Nephron (organoid): Measurements from ENCODE around the gene BCAS3.

Experiments used
- H3K27ac Mint-ChIP-seq, 3 experiments: 2 replicates each; pipeline ENCODE4 v1.8.0; 2020; ENCODE audit warnings: mixed read lengths in 3 of 3, mild to moderate bottlenecking in 2 of 3, moderate library complexity in 1 of 3
- H3K27me3 Mint-ChIP-seq: 2 replicates; pipeline ENCODE4 v1.8.0; 2021; ENCODE audit warnings: low read depth, mild to moderate bottlenecking, moderate library complexity, mixed read lengths
- H3K36me3 Mint-ChIP-seq: 2 replicates; pipeline ENCODE4 v1.8.0; 2020; ENCODE audit warnings: low read depth, mixed read lengths
- H3K4me1 Mint-ChIP-seq: 2 replicates; pipeline ENCODE4 v1.8.0; 2020; ENCODE audit warnings: mixed read lengths
- H3K4me3 Mint-ChIP-seq, 3 experiments: 2 replicates each; pipeline ENCODE4 v1.8.0; 2020; ENCODE audit warnings: mild to moderate bottlenecking in 3 of 3, mixed read lengths in 3 of 3, moderate library complexity in 2 of 3
- H3K9me3 Mint-ChIP-seq: 2 replicates; pipeline ENCODE4 v1.8.0; 2020; ENCODE audit warnings: mixed read lengths
- TF ChIP-seq, protein P1 (sequence below), 3 experiments: fragments of 200-600 bp; sonication (generic); IDR thresholded peaks; one replicate each; pipeline ENCODE4 v1.5.0; 2021; ENCODE audit warnings: antibody characterized with exemption in 3 of 3; ENCODE audit not compliant: unreplicated experiment in 3 of 3

Gene BCAS3

DNA sequence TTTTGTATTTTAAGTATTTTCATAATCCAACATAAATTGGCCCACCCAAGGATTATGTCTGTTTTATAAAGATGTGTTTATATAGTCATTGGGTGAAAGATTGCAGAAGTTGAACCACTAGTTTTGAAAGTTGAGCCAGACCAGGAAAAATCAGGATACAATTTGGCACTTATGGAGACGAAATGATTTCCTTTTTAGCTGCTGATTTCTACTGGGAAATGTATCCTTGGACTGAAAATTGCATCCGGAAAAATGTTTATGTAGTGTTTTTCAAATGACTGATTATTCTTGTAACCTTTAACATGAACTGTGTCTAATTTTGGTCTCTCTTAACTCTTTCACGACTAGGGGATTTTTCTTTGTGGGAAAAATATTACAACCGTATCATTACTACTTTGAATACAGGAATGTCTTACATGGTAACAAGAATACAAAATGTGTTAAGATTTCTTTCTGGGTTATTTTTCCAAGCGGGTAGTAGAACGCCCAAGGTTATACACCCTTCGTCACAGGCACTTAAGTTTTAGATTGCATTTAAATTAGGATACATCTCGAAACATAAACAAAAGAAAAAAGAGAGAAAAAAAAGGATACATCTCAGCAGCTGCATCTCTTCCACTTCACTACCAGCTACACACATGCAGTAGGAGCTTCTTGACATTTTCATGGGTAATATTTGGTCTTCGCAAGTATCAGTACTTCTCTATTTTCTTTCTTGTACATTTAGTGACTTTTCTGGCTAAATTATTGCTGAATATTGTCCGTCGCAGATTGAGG, 449.0 kb downstream of the BCAS3 start:
- peaks cover 73% of the 10 kb centered on the region for H3K4me1 Mint-ChIP-seq
- peak overlapping the region; percentile 1 to 26 (median 1) for H3K4me3 Mint-ChIP-seq
- no peaks in the 10 kb centered on the region for H3K9me3 Mint-ChIP-seq
- no peaks in the 10 kb centered on the region for H3K27me3 Mint-ChIP-seq
- no peaks in the 10 kb centered on the region for H3K36me3 Mint-ChIP-seq
- peak overlapping the region; percentile 61 to 83 (median 72) for H3K27ac Mint-ChIP-seq
- TF ChIP-seq, protein P1, sequence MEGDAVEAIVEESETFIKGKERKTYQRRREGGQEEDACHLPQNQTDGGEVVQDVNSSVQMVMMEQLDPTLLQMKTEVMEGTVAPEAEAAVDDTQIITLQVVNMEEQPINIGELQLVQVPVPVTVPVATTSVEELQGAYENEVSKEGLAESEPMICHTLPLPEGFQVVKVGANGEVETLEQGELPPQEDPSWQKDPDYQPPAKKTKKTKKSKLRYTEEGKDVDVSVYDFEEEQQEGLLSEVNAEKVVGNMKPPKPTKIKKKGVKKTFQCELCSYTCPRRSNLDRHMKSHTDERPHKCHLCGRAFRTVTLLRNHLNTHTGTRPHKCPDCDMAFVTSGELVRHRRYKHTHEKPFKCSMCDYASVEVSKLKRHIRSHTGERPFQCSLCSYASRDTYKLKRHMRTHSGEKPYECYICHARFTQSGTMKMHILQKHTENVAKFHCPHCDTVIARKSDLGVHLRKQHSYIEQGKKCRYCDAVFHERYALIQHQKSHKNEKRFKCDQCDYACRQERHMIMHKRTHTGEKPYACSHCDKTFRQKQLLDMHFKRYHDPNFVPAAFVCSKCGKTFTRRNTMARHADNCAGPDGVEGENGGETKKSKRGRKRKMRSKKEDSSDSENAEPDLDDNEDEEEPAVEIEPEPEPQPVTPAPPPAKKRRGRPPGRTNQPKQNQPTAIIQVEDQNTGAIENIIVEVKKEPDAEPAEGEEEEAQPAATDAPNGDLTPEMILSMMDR (IDR thresholded peaks at IDR 0.05; ENCODE audit: unreplicated experiment in 3 of 3) = no peak

DNA sequence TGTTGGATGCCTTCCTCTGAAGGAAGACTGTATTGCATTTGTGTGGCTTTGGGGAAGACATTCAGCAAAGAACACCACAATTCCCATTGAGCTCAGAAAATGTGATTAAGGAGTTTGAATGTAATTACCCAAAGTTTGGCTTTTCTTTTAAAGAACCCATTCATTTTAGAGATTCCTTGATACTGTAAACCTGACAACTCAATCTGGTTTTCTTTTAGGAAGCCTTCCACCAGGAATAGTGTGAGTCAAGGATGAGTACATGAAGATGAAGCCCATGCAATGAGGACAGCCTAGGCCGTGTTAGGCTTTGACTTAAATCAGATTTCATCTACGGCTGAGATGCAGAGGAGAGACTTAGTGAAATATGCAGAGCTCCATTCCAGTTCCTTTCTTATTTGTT, 450.3 kb downstream of the BCAS3 start:
- peak overlapping the region; percentile 3 to 72 (median 55) for H3K27ac Mint-ChIP-seq
- TF ChIP-seq, protein P1 (IDR thresholded peaks at IDR 0.05; ENCODE audit: unreplicated experiment in 3 of 3) = no peak
- H3K4me1 Mint-ChIP-seq = peaks cover 75% of the 10 kb centered on the region
- H3K27me3 Mint-ChIP-seq = no peaks in the 10 kb centered on the region
- H3K9me3 Mint-ChIP-seq = no peaks in the 10 kb centered on the region
- no peak overlapping the region for H3K4me3 Mint-ChIP-seq
- H3K36me3 Mint-ChIP-seq = no peaks in the 10 kb centered on the region

DNA sequence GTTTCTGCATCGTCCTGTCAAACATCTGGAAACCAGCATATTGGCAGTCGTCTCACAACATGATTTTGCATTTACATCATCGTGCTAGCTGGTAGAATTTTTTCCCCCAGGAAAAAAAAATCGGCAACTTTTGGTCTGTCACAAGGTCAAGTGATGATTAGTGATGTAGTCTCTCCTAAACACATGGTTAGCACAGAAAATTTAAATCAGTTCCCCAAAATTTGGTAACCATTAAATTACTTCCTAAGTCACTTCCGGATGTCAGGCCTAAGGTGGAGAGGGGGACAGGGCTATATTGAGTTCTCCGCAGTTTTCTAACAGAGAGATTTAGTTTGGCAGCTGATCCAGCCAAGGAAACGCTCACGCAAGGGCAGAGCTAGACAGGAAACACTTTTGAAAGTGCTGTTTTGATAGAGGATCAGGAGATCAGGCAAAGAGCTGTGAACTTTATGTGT, 451.0 kb downstream of the BCAS3 start:
- no peak overlapping the region for H3K4me3 Mint-ChIP-seq
- H3K27ac Mint-ChIP-seq = peak overlapping the region; percentile 57 to 73 (median 72)
- no peaks in the 10 kb centered on the region for H3K9me3 Mint-ChIP-seq
- H3K27me3 Mint-ChIP-seq = no peaks in the 10 kb centered on the region
- H3K36me3 Mint-ChIP-seq = no peaks in the 10 kb centered on the region
- TF ChIP-seq, protein P1 (IDR thresholded peaks at IDR 0.05; ENCODE audit: unreplicated experiment in 3 of 3) = no peak
- peaks cover 75% of the 10 kb centered on the region for H3K4me1 Mint-ChIP-seq

DNA sequence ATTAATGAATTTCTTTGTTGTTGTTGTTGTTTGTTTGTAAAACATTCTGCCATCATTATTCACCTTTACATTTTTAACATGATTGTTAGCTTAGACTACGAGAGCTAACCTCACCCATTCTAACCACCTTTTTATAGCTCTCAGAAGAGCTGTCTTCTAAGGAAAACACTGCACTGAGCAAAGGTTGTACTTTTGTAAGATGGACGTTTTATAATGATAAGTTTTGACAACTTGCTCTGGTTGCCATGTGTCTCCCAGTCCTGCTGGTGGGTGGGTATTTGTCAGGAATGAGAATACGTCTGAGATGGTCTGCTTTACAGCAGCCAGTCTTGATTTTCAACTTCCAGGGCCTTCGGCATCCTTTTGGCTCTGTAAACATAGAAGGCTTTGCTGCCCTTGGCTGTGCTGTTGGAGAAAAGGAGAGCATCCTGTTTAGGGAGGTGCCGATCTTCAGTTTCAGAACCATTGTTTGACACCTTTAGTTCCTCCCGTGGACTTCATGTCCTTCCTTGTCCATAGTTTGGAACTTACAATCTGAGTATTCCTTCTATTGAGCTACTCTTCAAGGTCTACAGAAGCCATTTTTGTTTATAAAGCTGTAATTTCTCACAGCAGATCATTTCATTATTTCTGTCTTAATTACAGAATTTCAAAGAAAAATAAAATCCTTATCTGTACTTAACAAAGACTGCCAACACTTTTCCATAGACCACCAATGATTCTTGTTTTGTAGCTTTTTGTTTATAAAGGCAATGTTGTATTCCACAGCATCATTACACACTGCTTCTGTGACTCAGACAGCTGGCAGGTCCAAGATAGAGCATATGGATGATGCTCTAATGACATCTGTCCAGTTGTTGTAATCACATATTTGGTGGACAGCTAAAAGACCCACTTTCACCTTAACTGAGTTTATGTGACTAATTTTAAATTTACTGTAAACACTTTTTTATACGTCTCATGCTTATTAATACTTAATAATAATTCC, 451.9 kb downstream of the BCAS3 start:
- Mint-ChIP-seq H3K4me3 (no peak overlapping the region), H3K4me1 (peaks cover 74% of the 10 kb centered on the region), H3K27me3 (no peaks in the 10 kb centered on the region), H3K9me3 (no peaks in the 10 kb centered on the region), H3K27ac (peak overlapping the region; percentile 57 to 73 (median 72)), H3K36me3 (no peaks in the 10 kb centered on the region)
- TF ChIP-seq, protein P1 (IDR thresholded peaks at IDR 0.05; ENCODE audit: unreplicated experiment in 3 of 3) = no peak

- no peaks in the 10 kb centered on the region for H3K27me3 Mint-ChIP-seq
- H3K9me3 Mint-ChIP-seq = no peaks in the 10 kb centered on the region
- TF ChIP-seq, protein P1 (IDR thresholded peaks at IDR 0.05; ENCODE audit: unreplicated experiment in 3 of 3) = no peak
- no peak overlapping the region for H3K4me3 Mint-ChIP-seq
- H3K36me3 Mint-ChIP-seq = no peaks in the 10 kb centered on the region
- H3K4me1 Mint-ChIP-seq = peaks cover 67% of the 10 kb centered on the region
- H3K27ac Mint-ChIP-seq = peak overlapping the region; percentile 5 to 72 (median 12)
Observed at GRCh38 chr17:61130330-61130729, 452.7 kb downstream of the BCAS3 start.
